ENCODE results near the gene WDR86.

WDR86 gene

GRCh38 chr7:151420144-151420543, 10.3 kb upstream of the WDR86 start:
- TF ChIP-seq ZFP30 (CRISPR knock-in tag; IDR thresholded peaks at IDR 0.05) (no peak), ZFP3 (CRISPR knock-in tag; IDR thresholded peaks at IDR 0.05) (no peak), PPARA (CRISPR knock-in tag; IDR thresholded peaks at IDR 0.05; ENCODE audit: borderline replicate concordance) (no peak), ZNF565 (CRISPR knock-in tag; conservative IDR thresholded peaks at IDR 0.05; ENCODE audit: low read depth) (no peak), ARNTL (CRISPR knock-in tag; IDR thresholded peaks at IDR 0.05; ENCODE audit: borderline replicate concordance, low read depth) (no peak), CSDC2 (CRISPR knock-in tag; IDR thresholded peaks at IDR 0.05) (no peak), SNAI2 (CRISPR knock-in tag; IDR thresholded peaks at IDR 0.05) (no peak), PATZ1 (CRISPR knock-in tag; IDR thresholded peaks at IDR 0.05; ENCODE audit: borderline replicate concordance) (no peak)
- TF ChIP-seq, protein P1, sequence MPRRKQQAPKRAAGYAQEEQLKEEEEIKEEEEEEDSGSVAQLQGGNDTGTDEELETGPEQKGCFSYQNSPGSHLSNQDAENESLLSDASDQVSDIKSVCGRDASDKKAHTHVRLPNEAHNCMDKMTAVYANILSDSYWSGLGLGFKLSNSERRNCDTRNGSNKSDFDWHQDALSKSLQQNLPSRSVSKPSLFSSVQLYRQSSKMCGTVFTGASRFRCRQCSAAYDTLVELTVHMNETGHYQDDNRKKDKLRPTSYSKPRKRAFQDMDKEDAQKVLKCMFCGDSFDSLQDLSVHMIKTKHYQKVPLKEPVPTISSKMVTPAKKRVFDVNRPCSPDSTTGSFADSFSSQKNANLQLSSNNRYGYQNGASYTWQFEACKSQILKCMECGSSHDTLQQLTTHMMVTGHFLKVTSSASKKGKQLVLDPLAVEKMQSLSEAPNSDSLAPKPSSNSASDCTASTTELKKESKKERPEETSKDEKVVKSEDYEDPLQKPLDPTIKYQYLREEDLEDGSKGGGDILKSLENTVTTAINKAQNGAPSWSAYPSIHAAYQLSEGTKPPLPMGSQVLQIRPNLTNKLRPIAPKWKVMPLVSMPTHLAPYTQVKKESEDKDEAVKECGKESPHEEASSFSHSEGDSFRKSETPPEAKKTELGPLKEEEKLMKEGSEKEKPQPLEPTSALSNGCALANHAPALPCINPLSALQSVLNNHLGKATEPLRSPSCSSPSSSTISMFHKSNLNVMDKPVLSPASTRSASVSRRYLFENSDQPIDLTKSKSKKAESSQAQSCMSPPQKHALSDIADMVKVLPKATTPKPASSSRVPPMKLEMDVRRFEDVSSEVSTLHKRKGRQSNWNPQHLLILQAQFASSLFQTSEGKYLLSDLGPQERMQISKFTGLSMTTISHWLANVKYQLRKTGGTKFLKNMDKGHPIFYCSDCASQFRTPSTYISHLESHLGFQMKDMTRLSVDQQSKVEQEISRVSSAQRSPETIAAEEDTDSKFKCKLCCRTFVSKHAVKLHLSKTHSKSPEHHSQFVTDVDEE (CRISPR knock-in tag; IDR thresholded peaks at IDR 0.05): no peak
- ATAC-seq: no peak

DNA sequence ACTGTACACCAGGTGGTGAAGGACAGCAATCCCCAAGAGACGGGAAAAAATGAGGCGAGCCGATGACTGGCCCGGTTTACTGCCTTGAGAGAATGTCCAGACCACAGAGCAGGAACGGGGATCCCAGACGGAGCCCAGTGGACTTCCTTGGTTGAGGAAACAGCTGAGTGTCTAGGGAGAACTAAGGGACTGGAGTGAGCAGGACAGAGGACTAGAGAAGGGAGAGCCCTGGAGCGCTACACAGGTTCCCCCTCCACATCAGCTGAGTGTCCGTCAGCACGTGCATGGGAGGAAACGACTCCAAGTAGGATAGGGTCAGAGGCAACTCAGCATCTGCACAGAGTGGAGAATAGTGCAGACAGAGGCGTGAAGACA, 7.1 kb upstream of the WDR86 start:
- no peak for ATAC-seq
- TF ChIP-seq PATZ1 (CRISPR knock-in tag; IDR thresholded peaks at IDR 0.05; ENCODE audit: borderline replicate concordance) (no peak), GLIS3 (CRISPR knock-in tag; IDR thresholded peaks at IDR 0.05) (no peak), ARNTL (CRISPR knock-in tag; IDR thresholded peaks at IDR 0.05; ENCODE audit: borderline replicate concordance, low read depth) (no peak), RARB (CRISPR knock-in tag; IDR thresholded peaks at IDR 0.05) (no peak), ZNF8 (CRISPR knock-in tag; IDR thresholded peaks at IDR 0.05) (no peak), TOX (CRISPR knock-in tag; IDR thresholded peaks at IDR 0.05; ENCODE audit: borderline replicate concordance) (no peak), PPARA (CRISPR knock-in tag; IDR thresholded peaks at IDR 0.05; ENCODE audit: borderline replicate concordance) (no peak)
- TF ChIP-seq, protein P2, sequence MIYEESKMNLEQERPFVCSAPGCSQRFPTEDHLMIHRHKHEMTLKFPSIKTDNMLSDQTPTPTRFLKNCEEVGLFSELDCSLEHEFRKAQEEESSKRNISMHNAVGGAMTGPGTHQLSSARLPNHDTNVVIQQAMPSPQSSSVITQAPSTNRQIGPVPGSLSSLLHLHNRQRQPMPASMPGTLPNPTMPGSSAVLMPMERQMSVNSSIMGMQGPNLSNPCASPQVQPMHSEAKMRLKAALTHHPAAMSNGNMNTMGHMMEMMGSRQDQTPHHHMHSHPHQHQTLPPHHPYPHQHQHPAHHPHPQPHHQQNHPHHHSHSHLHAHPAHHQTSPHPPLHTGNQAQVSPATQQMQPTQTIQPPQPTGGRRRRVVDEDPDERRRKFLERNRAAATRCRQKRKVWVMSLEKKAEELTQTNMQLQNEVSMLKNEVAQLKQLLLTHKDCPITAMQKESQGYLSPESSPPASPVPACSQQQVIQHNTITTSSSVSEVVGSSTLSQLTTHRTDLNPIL (CRISPR knock-in tag; IDR thresholded peaks at IDR 0.05; ENCODE audit: low read depth): no peak

- no peak for ATAC-seq
- TF ChIP-seq GLIS3 (CRISPR knock-in tag; IDR thresholded peaks at IDR 0.05) (no peak), POU6F1 (CRISPR knock-in tag; IDR thresholded peaks at IDR 0.05; ENCODE audit: borderline replicate concordance, low read depth) (no peak), PATZ1 (CRISPR knock-in tag; IDR thresholded peaks at IDR 0.05; ENCODE audit: borderline replicate concordance) (no peak), TOX (CRISPR knock-in tag; IDR thresholded peaks at IDR 0.05; ENCODE audit: borderline replicate concordance) (no peak), ZNF8 (CRISPR knock-in tag; IDR thresholded peaks at IDR 0.05) (no peak), ZFP3 (CRISPR knock-in tag; IDR thresholded peaks at IDR 0.05) (no peak), OSR1 (CRISPR knock-in tag; IDR thresholded peaks at IDR 0.05) (no peak), ZFP30 (CRISPR knock-in tag; IDR thresholded peaks at IDR 0.05) (no peak), ZNF565 (CRISPR knock-in tag; conservative IDR thresholded peaks at IDR 0.05; ENCODE audit: low read depth) (no peak), BACH2 (CRISPR knock-in tag; IDR thresholded peaks at IDR 0.05; ENCODE audit: borderline replicate concordance) (no peak), ZNF70 (CRISPR knock-in tag; IDR thresholded peaks at IDR 0.05) (no peak), RARB (CRISPR knock-in tag; IDR thresholded peaks at IDR 0.05) (no peak), ARNTL (CRISPR knock-in tag; IDR thresholded peaks at IDR 0.05; ENCODE audit: borderline replicate concordance, low read depth) (no peak), PPARA (CRISPR knock-in tag; IDR thresholded peaks at IDR 0.05; ENCODE audit: borderline replicate concordance) (no peak), ZC3H10 (CRISPR knock-in tag; IDR thresholded peaks at IDR 0.05) (no peak)
- TF ChIP-seq, protein P2 (CRISPR knock-in tag; IDR thresholded peaks at IDR 0.05; ENCODE audit: low read depth): no peak
- TF ChIP-seq, protein P3, sequence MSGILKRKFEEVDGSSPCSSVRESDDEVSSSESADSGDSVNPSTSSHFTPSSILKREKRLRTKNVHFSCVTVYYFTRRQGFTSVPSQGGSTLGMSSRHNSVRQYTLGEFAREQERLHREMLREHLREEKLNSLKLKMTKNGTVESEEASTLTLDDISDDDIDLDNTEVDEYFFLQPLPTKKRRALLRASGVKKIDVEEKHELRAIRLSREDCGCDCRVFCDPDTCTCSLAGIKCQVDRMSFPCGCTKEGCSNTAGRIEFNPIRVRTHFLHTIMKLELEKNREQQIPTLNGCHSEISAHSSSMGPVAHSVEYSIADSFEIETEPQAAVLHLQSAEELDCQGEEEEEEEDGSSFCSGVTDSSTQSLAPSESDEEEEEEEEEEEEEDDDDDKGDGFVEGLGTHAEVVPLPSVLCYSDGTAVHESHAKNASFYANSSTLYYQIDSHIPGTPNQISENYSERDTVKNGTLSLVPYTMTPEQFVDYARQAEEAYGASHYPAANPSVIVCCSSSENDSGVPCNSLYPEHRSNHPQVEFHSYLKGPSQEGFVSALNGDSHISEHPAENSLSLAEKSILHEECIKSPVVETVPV (CRISPR knock-in tag; IDR thresholded peaks at IDR 0.05): no peak
These were observed 6.5 kb upstream of the WDR86 start for GRCh38 chr7:151416112-151416940.

All from SK-N-SH treated with all-trans-retinoic acid at 6 μM for 48 hours (cell line).